ENCODE data around the gene L1CAM. TPM values are rescaled to one million over a fixed set of nuclear protein-coding genes. Genes with fewer than 3 reads are reported as not detected.

Gene L1CAM
- total and polyA plus RNA-seq, 9 of the 15 experiments (the other 6 are each of a cell fraction or from before 2014, with no cell fraction given): 0.09 to 0.86 (median 0.26) TPM; not detected in 3

GRCh38 chrX:153928846-153929245 lies 42.9 kb upstream of the L1CAM start:
- POLR2A ChIA-PET: interaction anchor here (0.5 to 1.7 kb wide), 5 partner anchors 8 to 147 kb away, joined by 3 to 5 read pairs (median 3); partner anchors contain the start of genes IDH3G and SSR4
- H3K36me3 ChIP-seq (ENCODE audit: control insufficient read depth, insufficient read depth, low read length): peaks cover 52% of the 10 kb centered on the region
- WGBS (ENCODE audit: insufficient coverage, low coverage, missing lambda C conversion rate): 45% methylated on average over 5 of the region's 9 CpGs
- CTCF ChIA-PET (ENCODE audit: low intra/inter-chr PET ratio): no interaction called here
- intact Hi-C loops (cut with micrococcal nuclease): loop anchor here (1.0 to 5.0 kb wide), 2 partner anchors 18 to 162 kb away; no protein-coding TSS in a partner anchor
- no peak overlapping the region for H3K4me3 ChIP-seq
- H3K79me2 ChIP-seq (ENCODE audit: control insufficient read depth, insufficient read depth, low read length): peaks cover 62% of the 10 kb centered on the region
- H4K20me1 ChIP-seq (replicated peaks; ENCODE audit: control insufficient read depth, insufficient read depth, low read length): no peaks in the 10 kb centered on the region
- ATAC-seq: no peak
- H3K9me3 ChIP-seq (replicated peaks; ENCODE audit: control insufficient read depth, insufficient read depth, low read depth, low read length): no peaks in the 10 kb centered on the region
- DNase-seq (ENCODE audit: extremely low read depth in 1 of 4, low spot score in 3 of 4): no peak
- peak overlapping the region; percentile 65; the same call in 1 of the 2 replicates for H3K4me2 ChIP-seq (ENCODE audit: insufficient read depth, low read length)
- H3K27me3 ChIP-seq (ENCODE audit: control insufficient read depth in 2 of 2, insufficient read depth in 2 of 2, low read length in 2 of 2): no peaks in the 10 kb centered on the region
- no peaks in the 10 kb centered on the region for H3K9me1 ChIP-seq (ENCODE audit: control insufficient read depth, insufficient read depth, low read length)
- H3K27ac ChIP-seq (ENCODE audit: extremely low read depth, low read depth, low read length): peak overlapping the region; percentile 54; the same call in 2 of the 3 replicates
- no TSS peak for BruUV-seq (replicated peaks)
- H2AFZ ChIP-seq (ENCODE audit: low read depth, low read length): no peak overlapping the region
- H3K9ac ChIP-seq (ENCODE audit: insufficient read depth in 1 of 2, low read depth in 2 of 2, low read length in 2 of 2): peak overlapping the region; percentile 17 to 70; a peak in 1 of 4 replicates
- peaks cover 32 to 66% of the 10 kb centered on the region in 2 experiments; a peak in 4 of 5 replicates for H3K4me1 ChIP-seq (replicated peaks in 1 of 2; ENCODE audit: control insufficient read depth in 2 of 2, insufficient read depth in 2 of 2, low read length in 2 of 2)
- in situ Hi-C loops (cut with MboI): no loop called here
- no peak for FAIRE-seq
- TF ChIP-seq PYGO2 (tag; IDR thresholded peaks at IDR 0.05): no peak
- TF ChIP-seq GATA2 (CRISPR knock-in tag; IDR thresholded peaks at IDR 0.05): no peak
- TF ChIP-seq ZNF668 (CRISPR knock-in tag; IDR thresholded peaks at IDR 0.05): no peak
- TF ChIP-seq, protein P1, sequence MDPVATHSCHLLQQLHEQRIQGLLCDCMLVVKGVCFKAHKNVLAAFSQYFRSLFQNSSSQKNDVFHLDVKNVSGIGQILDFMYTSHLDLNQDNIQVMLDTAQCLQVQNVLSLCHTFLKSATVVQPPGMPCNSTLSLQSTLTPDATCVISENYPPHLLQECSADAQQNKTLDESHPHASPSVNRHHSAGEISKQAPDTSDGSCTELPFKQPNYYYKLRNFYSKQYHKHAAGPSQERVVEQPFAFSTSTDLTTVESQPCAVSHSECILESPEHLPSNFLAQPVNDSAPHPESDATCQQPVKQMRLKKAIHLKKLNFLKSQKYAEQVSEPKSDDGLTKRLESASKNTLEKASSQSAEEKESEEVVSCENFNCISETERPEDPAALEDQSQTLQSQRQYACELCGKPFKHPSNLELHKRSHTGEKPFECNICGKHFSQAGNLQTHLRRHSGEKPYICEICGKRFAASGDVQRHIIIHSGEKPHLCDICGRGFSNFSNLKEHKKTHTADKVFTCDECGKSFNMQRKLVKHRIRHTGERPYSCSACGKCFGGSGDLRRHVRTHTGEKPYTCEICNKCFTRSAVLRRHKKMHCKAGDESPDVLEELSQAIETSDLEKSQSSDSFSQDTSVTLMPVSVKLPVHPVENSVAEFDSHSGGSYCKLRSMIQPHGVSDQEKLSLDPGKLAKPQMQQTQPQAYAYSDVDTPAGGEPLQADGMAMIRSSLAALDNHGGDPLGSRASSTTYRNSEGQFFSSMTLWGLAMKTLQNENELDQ (CRISPR knock-in tag; IDR thresholded peaks at IDR 0.05; ENCODE audit: borderline replicate concordance): no peak
- TF ChIP-seq BRCA1 (IDR thresholded peaks at IDR 0.05): no peak
- no peak for TF ChIP-seq BRCA1 (CRISPR knock-in tag; IDR thresholded peaks at IDR 0.05)
- TF ChIP-seq KLF1 (tag; IDR thresholded peaks at IDR 0.05): no peak
- TF ChIP-seq, protein P2, sequence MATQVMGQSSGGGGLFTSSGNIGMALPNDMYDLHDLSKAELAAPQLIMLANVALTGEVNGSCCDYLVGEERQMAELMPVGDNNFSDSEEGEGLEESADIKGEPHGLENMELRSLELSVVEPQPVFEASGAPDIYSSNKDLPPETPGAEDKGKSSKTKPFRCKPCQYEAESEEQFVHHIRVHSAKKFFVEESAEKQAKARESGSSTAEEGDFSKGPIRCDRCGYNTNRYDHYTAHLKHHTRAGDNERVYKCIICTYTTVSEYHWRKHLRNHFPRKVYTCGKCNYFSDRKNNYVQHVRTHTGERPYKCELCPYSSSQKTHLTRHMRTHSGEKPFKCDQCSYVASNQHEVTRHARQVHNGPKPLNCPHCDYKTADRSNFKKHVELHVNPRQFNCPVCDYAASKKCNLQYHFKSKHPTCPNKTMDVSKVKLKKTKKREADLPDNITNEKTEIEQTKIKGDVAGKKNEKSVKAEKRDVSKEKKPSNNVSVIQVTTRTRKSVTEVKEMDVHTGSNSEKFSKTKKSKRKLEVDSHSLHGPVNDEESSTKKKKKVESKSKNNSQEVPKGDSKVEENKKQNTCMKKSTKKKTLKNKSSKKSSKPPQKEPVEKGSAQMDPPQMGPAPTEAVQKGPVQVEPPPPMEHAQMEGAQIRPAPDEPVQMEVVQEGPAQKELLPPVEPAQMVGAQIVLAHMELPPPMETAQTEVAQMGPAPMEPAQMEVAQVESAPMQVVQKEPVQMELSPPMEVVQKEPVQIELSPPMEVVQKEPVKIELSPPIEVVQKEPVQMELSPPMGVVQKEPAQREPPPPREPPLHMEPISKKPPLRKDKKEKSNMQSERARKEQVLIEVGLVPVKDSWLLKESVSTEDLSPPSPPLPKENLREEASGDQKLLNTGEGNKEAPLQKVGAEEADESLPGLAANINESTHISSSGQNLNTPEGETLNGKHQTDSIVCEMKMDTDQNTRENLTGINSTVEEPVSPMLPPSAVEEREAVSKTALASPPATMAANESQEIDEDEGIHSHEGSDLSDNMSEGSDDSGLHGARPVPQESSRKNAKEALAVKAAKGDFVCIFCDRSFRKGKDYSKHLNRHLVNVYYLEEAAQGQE (IDR thresholded peaks at IDR 0.05; ENCODE audit: borderline replicate concordance): no peak
- TF ChIP-seq, protein P2 (CRISPR knock-in tag; IDR thresholded peaks at IDR 0.05; ENCODE audit: low read depth): no peak
- no peak for TF ChIP-seq ZNF140 (CRISPR knock-in tag; IDR thresholded peaks at IDR 0.05)
- no peak for TF ChIP-seq BCOR (IDR thresholded peaks at IDR 0.05)

All from K562 (cell line).